Osteoblast (primary cell): ENCODE data around the gene AATK. TPM values are rescaled to one million over a fixed set of nuclear protein-coding genes. Genes with fewer than 3 reads are reported as not detected.
A peak's percentile ranks its signal among the peaks of the same experiment; 100 is the strongest.

Experiments
- DNase-seq: peaks from one replicate; pipeline ENCODE4 v3.0.0; 2011; ENCODE audit warnings: low spot score, mixed read lengths; ENCODE audit not compliant: insufficient read length; ENCODE audit errors: missing footprints
- H2AFZ ChIP-seq: 2 replicates; pipeline ENCODE4 v1.6.0; 2011; ENCODE audit warnings: mild to moderate bottlenecking, low read length
- H3K27ac ChIP-seq: 2 replicates; pipeline ENCODE4 v1.5.1; 2011; ENCODE audit warnings: mild to moderate bottlenecking, low read depth, low read length, moderate library complexity
- H3K27me3 ChIP-seq: 2 replicates; pipeline ENCODE4 v1.6.0; 2012; ENCODE audit warnings: mild to moderate bottlenecking, control low read depth, inconsistent platforms, low read length, moderate library complexity; ENCODE audit not compliant: insufficient read depth
- H3K36me3 ChIP-seq: 2 replicates; pipeline ENCODE4 v1.5.1; 2011; ENCODE audit warnings: mild to moderate bottlenecking, low read length, control low read depth, moderate library complexity; ENCODE audit not compliant: insufficient read depth
- H3K4me1 ChIP-seq: 2 replicates; pipeline ENCODE4 v1.5.1; 2011; ENCODE audit warnings: mild to moderate bottlenecking, low read length, control low read depth, moderate library complexity; ENCODE audit not compliant: insufficient read depth
- H3K4me2 ChIP-seq: 2 replicates; pipeline ENCODE4 v1.6.0; 2011; ENCODE audit warnings: mild to moderate bottlenecking, low read length; ENCODE audit not compliant: insufficient read depth
- H3K4me3 ChIP-seq: fragments of 200-600 bp; sonication (generic); 3 replicates; pipeline ENCODE4 v1.5.1; 2012; ENCODE audit warnings: mild to moderate bottlenecking, low read length, inconsistent platforms; ENCODE audit not compliant: insufficient read depth
- H3K79me2 ChIP-seq: 2 replicates; pipeline ENCODE4 v1.6.0; 2012; ENCODE audit warnings: mild to moderate bottlenecking, low read length, control low read depth, inconsistent platforms; ENCODE audit not compliant: insufficient read depth
- H3K9me3 ChIP-seq: 2 replicates; pipeline ENCODE4 v1.5.1; 2011; ENCODE audit warnings: low read depth, low read length, control low read depth
- H4K20me1 ChIP-seq: 2 replicates; pipeline ENCODE4 v1.6.0; 2012; ENCODE audit warnings: mild to moderate bottlenecking, low read length, control low read depth; ENCODE audit not compliant: insufficient read depth
- total RNA-seq: library from RNA; depleted of rRNA; stranded (reverse); fragments of >200 nt; gene quantifications from 2 replicates; pipeline ENCODE4 v1.2.3, GENCODE V29; 2012
- TF ChIP-seq, protein P1 (sequence below): IDR thresholded peaks from 2 replicates; pipeline ENCODE4 v1.5.1; 2011; ENCODE audit warnings: mild to moderate bottlenecking, low read depth, low read length, moderate library complexity; ENCODE audit errors: extremely low read depth

Gene AATK
- total RNA-seq, 1 donor: under 0.01 TPM

DNA sequence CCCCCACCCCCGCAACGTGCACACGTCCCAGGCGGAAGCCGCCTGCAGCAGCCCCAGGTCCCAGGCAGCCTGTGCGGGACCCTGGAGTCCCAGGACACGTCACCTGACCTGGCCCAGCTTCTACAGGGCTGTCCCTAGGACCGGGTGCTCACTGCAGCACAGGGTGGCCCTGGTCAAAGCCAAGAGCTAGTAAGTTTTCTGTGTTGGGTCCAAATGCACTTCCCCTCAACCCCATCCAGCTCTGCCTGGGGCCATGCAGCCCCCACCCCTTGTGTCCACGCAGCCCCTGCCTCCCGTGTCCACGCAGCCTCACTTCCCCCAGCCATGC lies 22.9 kb downstream of the AATK start:
- H3K79me2 ChIP-seq: no peaks in the 10 kb centered on the region
- H3K36me3 ChIP-seq: no peaks in the 10 kb centered on the region
- H3K4me3 ChIP-seq: no peak overlapping the region
- no peak overlapping the region for H3K27ac ChIP-seq
- H4K20me1 ChIP-seq: no peaks in the 10 kb centered on the region
- no peak for DNase-seq
- TF ChIP-seq, protein P1, sequence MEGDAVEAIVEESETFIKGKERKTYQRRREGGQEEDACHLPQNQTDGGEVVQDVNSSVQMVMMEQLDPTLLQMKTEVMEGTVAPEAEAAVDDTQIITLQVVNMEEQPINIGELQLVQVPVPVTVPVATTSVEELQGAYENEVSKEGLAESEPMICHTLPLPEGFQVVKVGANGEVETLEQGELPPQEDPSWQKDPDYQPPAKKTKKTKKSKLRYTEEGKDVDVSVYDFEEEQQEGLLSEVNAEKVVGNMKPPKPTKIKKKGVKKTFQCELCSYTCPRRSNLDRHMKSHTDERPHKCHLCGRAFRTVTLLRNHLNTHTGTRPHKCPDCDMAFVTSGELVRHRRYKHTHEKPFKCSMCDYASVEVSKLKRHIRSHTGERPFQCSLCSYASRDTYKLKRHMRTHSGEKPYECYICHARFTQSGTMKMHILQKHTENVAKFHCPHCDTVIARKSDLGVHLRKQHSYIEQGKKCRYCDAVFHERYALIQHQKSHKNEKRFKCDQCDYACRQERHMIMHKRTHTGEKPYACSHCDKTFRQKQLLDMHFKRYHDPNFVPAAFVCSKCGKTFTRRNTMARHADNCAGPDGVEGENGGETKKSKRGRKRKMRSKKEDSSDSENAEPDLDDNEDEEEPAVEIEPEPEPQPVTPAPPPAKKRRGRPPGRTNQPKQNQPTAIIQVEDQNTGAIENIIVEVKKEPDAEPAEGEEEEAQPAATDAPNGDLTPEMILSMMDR: no peak
- H3K27me3 ChIP-seq: no peaks in the 10 kb centered on the region
- H2AFZ ChIP-seq: peak overlapping the region; percentile 95
- no peak overlapping the region for H3K4me2 ChIP-seq
- no peaks in the 10 kb centered on the region for H3K4me1 ChIP-seq
- no peaks in the 10 kb centered on the region for H3K9me3 ChIP-seq

DNA sequence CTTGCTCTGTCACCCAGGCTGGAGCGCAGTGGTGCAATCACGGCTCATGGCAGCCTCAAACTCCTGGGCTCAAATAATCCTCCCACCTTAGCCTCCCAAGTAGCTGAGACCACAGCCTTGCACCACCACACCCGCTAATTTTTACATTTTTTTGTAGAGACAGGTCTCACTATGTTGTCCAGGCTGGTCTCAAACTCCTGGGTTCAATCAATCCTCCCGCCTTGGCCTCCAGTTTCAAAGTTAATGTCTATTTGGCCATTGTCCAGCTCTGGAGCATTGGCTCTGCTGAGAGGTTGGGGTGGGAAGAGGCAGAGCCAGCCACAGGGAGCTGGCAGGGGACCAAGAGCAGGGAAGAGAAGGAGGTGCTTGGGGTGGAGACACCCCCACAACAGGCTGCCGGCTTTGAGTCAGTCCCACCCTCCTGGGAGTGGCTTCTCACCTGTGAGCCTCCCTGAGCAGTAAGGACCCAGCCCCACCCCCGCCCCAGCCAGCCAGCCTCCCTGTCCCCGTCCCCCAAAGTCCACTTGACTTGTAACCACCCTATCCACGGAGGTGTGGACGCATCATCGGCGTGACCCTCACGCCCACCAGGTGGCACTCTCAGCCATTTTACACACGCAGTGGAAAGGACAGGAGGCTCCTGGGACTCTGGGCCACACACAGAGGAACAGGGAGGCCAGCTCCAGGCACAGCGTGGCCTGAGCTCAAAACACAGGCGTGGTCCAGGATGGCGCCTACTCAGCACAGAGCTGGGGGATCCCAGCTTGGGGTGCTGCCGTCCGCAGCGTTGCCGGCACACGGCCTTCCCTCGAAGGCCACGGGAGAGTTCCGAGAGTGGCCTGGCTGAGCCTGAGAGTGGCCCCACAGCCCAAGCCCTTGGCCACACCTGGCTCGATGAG lies 23.5 kb downstream of the AATK start:
- no peaks in the 10 kb centered on the region for H3K4me1 ChIP-seq
- H3K4me3 ChIP-seq: peak overlapping the region; percentile 25
- no peak overlapping the region for H3K27ac ChIP-seq
- no peaks in the 10 kb centered on the region for H3K79me2 ChIP-seq
- no peaks in the 10 kb centered on the region for H3K9me3 ChIP-seq
- TF ChIP-seq, protein P1: peak; percentile 54
- peak overlapping the region; percentile 95 for H2AFZ ChIP-seq
- H3K27me3 ChIP-seq: no peaks in the 10 kb centered on the region
- H4K20me1 ChIP-seq: no peaks in the 10 kb centered on the region
- DNase-seq: peak; percentile 97
- H3K4me2 ChIP-seq: peak overlapping the region; percentile 39
- H3K36me3 ChIP-seq: no peaks in the 10 kb centered on the region

DNA sequence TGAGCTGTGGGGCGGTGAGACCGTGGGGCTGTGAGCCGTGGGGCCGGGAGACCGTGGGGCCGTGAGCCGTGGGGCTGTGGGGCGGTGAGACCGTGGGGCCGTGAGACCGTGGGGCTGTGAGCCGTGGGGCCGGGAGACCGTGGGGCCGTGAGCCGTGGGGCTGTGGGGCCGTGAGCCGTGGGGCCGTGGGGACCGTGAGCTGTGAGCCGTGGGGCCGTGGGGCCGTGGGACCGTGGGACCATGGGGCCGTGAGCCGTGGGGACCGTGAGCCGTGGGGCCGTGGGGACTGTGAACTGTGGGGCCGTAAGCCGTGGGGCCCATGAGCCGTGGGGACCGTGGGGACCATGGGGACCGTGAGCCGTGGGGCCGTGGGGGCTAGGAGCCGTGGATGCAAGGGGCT lies 25.3 kb downstream of the AATK start:
- Histone ChIP-seq H3K4me3 (no peak overlapping the region), H2AFZ (no peak overlapping the region), H4K20me1 (no peaks in the 10 kb centered on the region), H3K36me3 (no peaks in the 10 kb centered on the region), H3K4me2 (no peak overlapping the region), H3K9me3 (no peaks in the 10 kb centered on the region), H3K4me1 (no peaks in the 10 kb centered on the region), H3K27ac (no peak overlapping the region), H3K79me2 (no peaks in the 10 kb centered on the region), H3K27me3 (no peaks in the 10 kb centered on the region)
- TF ChIP-seq, protein P1: no peak
- DNase-seq: no peak

DNA sequence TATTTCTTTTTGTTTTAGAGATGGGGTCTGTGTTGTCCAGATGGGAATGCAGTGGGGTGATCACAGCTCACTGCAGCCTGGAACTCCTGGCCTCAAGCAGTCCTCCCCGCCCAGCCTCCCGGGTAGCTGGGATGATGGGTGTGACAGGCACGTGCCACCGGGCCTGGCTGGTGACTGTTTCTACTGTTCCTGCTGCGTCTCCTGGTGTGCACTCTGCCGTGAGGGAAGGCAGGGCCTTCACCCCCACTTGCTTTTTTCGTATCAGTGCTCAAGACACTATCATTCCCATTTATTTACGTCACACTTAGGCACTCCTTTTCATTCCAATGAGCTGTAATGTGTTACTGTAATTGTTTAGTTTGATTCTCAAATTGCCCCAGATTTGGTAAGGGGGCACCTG lies 26.0 kb downstream of the AATK start:
- TF ChIP-seq, protein P1: no peak

More for the DNA sequence above, 26.0 kb downstream of the AATK start:
- DNase-seq: no peak
- no peaks in the 10 kb centered on the region for H3K4me1 ChIP-seq
- H3K4me3 ChIP-seq: no peak overlapping the region
- no peak overlapping the region for H3K4me2 ChIP-seq
- no peaks in the 10 kb centered on the region for H4K20me1 ChIP-seq
- H3K79me2 ChIP-seq: no peaks in the 10 kb centered on the region
- no peak overlapping the region for H3K27ac ChIP-seq
- H2AFZ ChIP-seq: no peak overlapping the region
- H3K36me3 ChIP-seq: no peaks in the 10 kb centered on the region
- H3K27me3 ChIP-seq: no peaks in the 10 kb centered on the region
- no peaks in the 10 kb centered on the region for H3K9me3 ChIP-seq
